Fibroblast of villous mesenchyme (primary cell): ENCODE results near the gene DCTN5. TPM values are rescaled to one million over a fixed set of nuclear protein-coding genes. Genes with fewer than 3 reads are reported as not detected.

Source experiments
- DNase-seq: peaks from one replicate; pipeline ENCODE4 v3.0.0-alpha.2; 2010; ENCODE audit warnings: low read depth
- H3K4me3 ChIP-seq: 2 replicates; pipeline ENCODE4 v1.5.1; 2011; ENCODE audit warnings: low read depth, mild to moderate bottlenecking, low read length
- CTCF ChIP-seq: IDR thresholded peaks from 2 replicates; pipeline ENCODE4 v1.5.1; 2012; ENCODE audit warnings: low read depth, mild to moderate bottlenecking, low read length; ENCODE audit not compliant: insufficient read depth
- total RNA-seq: library from RNA; depleted of rRNA; stranded (reverse); fragments of >200 nt; gene quantifications from 2 replicates; pipeline ENCODE4 v1.2.3, GENCODE V29; 2012

DCTN5 gene
- total RNA-seq, 1 donor: 47.1 TPM

GRCh38 chr16:23683487-23683886 is 42.2 kb downstream of the DCTN5 start:
- no peak for DNase-seq
- no peak overlapping the region for H3K4me3 ChIP-seq
- no peak for TF ChIP-seq CTCF

DNA sequence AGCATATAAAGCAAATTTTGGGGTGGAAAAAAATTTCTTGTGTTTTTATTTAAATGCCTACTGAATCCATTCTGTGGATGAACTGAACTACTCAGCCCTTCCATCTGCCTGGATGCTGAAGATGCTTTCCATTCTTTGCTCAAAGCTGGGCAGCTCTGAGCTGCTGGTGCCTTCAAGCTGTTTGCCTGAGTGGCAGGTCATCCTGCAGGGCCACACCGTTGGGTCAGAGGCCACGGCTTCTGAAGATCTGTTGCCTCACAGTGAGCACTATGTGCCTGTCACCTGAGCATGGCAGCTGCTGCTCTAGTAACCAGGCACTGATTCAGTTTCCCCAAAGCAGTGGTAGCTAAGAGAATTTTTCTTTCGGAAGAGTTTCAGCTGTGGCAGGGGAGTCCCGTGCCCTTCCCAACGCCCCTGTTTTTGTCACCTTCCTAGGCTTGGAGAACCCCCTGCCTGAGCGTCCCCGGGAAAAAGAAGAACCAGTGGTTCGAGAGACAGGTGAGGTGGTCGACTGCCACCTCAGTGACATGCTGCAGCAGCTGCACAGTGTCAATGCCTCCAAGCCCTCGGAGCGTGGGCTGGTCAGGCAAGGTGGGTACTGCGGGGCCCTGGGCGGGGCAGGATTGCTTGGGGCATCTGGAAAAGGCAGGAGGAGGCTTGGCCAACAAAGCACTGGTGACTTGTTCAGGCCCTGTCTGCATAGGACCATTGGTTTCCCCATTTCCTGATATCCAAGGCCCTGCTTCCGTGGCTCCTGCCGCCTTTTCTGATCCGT is 46.0 kb downstream of the DCTN5 start:
- H3K4me3 ChIP-seq: no peak overlapping the region
- DNase-seq: no peak
- TF ChIP-seq CTCF: no peak

DNA sequence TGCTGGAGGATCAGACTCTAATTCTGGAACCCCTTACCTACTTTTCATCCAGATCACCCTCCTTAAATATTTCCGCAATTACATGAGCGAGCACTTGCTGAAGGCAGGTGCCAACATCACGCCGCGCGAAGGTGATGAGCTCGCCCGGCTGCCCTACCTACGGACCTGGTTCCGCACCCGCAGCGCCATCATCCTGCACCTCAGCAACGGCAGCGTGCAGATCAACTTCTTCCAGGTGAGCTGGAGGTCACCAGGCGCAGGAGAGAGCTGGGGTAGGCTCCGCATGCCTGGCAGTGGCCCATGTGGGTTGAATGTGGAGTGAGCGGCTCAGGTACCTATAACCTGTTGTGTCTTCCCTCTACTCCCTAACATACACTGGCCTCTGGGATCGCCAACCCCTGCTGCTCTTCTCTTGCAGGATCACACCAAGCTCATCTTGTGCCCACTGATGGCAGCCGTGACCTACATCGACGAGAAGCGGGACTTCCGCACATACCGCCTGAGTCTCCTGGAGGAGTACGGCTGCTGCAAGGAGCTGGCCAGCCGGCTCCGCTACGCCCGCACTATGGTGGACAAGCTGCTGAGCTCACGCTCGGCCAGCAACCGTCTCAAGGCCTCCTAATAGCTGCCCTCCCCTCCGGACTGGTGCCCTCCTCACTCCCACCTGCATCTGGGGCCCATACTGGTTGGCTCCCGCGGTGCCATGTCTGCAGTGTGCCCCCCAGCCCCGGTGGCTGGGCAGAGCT is 48.3 kb downstream of the DCTN5 start:
- DNase-seq: no peak
- TF ChIP-seq CTCF: no peak
- no peak overlapping the region for H3K4me3 ChIP-seq

- no peak overlapping the region for H3K4me3 ChIP-seq
- DNase-seq: no peak
- no peak for TF ChIP-seq CTCF
These were observed 49.7 kb downstream of the DCTN5 start for GRCh38 chr16:23690771-23691482.

DNA sequence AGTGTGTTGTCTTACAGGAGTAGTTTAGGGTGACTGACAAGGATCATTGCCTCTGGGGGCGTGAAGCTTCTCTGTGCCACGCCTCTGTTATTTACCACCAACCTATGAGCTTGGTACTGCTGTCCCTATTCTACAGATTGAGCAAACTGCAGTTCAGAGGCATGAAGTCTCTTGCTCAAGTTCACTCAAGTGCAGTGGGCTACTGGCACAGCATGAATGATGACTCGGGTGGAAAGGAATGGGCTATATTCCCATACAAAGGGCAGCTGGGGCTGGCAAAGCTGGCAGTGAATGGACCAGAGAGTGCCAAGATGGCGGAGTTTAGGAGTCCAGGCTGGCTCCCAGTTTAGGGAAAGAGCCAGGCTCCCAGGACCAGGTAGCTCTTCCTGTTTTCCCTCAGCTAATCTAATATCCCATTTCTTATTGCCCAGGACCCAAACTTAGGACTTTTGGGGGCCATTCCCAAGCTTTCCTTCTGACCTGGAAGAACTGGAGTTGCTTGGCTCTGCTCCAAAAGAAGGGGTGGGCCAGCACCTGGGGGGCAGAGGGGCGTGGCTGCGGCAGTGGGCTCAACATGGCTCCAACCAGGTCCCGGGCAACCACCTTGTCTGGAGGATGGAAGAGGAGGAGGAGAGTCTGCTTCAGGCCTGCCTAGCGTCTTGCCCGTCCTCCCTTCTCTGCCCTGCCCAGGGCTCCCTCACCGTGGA is 50.4 kb downstream of the DCTN5 start:
- H3K4me3 ChIP-seq: no peak overlapping the region
- TF ChIP-seq CTCF: no peak
- DNase-seq: no peak

DNA sequence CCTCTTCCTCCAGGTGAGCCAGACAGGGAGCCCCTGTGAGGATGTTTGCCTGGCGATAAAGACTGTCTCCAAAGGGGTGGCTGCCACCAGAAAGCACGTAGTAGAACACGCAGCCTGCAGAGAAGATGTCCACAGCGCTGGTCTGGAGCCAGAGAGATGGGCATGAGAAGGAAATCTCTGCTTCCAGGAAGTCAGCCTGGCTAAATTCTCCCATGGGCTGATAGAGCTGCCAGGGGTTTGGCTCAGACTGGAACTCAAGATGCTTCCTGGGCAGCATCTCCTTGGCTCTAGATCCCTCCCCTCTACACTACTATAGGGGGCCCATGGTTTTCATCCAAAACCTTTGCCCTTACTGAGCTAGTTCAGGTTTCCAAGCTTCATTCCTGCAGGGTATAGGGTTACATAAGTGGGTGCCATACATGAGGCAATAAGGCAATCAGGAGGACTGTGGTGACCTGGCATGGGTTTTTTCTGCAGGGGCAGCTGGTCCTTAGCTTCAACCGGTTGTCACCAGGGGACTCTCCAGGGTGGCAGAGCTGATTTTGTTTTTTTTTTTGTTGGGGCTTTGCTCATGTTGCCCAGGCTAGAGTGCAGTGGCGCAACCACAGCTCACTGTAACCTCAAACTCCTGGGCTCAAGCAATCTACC is 51.0 kb downstream of the DCTN5 start:
- no peak for TF ChIP-seq CTCF
- no peak overlapping the region for H3K4me3 ChIP-seq
- DNase-seq: no peak
